Measurements from ENCODE around the gene BIRC5.
A peak's percentile ranks its signal among the peaks of the same experiment; 100 is the strongest.

The BIRC5 gene

GRCh38 chr17:78257810-78258322, 43.8 kb downstream of the BIRC5 start:
- no peak for DNase-seq

- no peak for DNase-seq
Measured at GRCh38 chr17:78258323-78259191, 44.5 kb downstream of the BIRC5 start.

- no peak for DNase-seq
Measured at GRCh38 chr17:78259192-78259554, 45.1 kb downstream of the BIRC5 start.

DNA sequence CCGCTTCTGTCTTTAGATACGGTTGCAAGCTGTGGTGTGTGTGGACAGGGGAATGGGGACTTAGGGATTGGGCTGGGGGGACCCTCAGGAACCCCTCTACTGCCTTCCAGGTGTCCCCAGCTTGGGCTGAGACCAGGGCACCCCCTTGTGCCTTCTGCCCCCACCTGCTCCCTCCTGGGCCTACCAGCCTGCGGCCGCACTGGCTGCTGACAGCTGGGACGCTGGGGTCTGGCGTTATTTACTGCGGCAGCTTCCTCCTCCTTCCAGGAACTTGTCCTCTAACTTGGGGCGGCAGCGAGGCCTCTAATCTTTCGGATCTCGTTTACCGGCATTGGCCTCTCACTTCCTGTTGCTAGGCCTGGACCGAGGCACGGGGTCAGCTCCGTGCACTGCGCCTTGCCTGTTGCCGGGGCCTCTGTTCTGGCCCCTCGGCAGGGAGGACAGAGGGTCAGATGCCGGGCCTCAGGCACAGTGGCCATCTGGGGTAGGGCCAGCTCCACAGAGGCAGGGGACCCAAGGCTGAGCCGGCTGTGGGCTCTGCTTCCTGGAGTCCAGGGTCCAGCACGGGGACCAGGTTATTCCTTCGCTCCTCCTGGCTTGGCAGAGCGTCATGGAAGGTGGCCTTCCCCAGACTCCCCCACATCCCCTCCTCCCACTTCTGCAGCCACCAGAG, 49.1 kb downstream of the BIRC5 start:
- no peak for DNase-seq

- no peak for DNase-seq
Measured at GRCh38 chr17:78263736-78264340, 49.8 kb downstream of the BIRC5 start.

DNA sequence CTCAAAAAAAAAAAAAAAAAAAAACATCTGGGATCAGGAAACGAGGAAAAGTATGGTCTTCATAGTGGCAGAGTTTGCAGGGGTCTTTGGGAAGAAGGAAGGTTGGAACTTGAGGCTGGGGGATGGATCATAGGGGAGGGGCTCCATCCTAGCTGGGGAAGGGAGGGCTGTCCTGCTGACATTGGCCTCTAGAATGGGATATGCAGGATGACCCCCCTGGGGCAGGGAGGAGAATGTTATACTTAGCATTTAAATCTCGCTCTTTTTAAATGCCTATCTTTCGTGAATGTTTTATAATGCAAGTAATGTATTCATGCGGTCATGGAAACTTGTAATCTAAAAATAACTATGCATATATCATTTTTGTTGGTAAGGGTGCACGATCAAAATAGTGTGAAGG, 50.5 kb downstream of the BIRC5 start:
- DNase-seq, result no peak

DNA sequence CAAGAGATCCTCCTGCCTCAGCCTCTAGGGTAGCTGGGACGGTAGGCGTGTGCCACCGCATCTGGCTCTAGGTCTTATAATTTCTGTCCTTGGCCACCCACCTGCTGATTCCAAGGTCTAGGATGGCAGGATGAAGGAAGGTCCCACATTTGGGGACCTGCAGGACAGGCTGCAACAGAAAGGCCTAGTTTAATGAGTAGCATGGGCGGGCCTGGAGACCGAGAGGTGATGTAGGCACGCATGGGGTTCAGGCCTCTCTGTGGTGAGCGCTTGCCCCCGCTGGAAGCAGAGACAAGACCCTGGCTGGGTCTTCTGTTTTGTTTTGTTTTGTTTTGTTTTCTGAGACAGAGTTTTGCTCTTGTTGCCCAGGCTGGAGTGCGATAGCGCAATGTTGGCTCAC, 51.1 kb downstream of the BIRC5 start:
- DNase-seq, result no peak

DNA sequence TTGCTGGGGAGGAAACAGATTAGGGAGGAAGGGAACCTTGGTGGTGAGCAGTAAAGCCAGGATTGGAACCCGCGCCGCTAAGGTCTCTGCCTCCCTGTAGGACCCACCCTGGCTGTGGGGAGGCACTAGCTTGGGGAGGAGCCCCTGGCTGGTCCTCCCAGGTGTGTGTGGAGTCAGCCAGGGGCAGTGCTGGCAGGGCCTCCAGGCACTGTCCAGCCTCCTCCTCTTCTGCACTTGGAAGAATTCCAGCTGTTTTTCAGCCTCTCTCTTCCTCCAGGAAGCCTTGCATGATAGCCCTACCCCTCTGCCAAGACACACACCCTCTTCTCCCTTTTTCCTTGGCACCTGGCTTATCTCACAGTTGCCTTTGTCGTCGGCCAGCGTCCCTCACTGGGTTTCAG, 52.2 kb downstream of the BIRC5 start:
- no peak for DNase-seq

DNA sequence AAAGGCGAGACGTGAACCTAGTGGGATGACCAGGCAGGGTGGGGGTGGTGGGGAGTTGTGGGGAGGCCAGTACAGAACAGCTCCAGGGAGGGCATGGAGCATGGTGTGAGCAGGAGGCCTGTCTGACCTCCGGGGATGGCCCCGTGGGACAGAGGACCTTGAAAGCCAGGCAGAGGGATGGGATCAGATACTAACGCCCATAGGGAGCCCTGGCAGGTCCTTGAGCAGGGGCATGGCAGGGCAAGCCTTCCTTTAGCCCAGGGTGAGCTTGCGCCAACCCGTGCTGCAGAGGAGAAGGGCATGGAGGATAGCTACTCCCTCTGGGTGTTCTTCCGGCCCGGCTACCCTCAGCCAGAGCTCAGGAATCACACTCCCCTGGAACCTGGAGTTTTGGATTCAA, 52.7 kb downstream of the BIRC5 start:
- no peak for DNase-seq

DNA sequence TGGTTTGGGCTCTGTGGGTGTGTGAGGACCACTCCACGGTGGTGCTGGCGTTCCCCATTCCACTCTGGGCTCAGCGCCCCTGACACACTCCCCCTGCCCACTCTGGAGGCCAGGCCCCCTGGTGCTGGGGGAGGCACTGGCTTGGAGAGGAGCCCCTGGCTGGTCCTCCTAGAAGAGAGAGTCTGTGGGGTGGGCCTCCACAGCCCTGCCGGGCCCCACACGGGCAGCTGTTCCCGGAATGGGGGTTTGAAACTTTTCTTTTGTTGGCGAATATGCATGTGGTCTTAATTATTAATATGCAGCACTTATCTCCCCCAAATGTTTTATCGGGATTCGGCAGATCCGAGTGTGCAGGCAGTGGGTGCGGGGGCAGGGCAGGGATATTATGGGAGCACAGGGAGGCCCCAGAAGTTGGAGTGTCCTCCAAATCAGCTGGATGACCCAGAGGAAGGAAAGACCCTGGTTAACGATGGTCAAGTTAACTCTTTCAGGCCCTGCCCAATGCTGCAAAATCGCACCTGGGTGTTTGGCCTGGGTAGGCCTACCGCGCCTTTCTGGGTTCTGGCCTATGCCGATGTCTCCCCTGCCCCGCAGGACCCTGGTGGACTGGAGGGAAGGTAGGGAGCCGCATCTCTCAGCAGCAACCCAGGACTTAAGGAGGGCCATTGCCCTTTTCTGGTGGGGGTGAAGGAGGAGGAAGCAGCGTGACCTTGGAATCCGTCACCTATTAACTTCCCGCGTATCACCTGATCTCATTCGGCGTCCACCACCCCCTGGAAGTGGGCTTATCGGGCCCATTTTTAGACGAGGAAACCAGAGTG, 53.4 kb downstream of the BIRC5 start:
- no peak for DNase-seq

- DNase-seq, result no peak
Measured at GRCh38 chr17:78268191-78268874, 54.3 kb downstream of the BIRC5 start.

DNA sequence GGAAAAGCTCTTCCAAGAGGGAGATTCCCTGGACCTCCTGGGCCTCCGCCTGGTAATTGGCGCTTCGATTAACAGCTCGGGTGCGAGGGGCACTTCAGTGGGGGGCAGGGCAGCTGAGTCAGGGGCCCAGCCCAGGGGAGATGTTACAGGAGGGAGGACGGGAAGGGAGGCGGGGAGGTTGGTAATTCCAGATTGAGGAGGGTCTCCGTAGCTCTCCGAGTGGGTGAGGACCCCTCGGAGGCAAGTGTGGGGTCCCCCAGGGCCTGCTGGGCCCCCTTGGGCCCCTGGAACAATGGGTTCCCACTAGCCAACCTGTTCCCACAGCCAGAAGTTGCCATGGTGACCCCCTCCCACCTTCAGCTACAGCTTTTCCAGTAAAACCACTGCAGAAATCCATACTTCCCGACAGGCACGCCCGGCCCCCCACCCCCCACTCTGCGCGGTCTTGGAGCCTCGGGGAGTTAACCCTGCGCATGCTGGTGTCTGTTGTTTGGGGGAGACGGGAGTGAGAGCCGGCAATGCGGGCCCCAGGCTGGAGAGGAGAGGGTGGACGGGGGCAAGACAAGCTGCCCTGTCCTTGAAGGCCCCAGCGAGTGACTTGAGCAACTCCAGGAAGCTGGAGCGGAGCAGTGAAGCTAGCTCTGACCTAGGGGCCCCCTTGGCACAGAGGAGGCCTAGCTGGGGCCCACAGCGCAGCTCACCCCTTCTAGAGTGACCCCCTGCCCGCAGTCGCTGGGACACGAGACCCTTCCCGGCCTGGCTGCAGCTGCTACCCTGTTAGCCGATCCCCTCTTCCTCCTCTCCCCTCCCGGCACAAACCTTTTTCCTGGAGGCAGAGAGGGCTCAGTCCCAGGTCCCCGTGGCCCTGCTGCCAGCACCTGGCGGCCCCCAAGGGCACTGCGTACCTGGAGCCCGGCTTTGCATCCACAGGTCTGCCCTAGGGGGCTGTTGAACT, 55.2 kb downstream of the BIRC5 start:
- no peak for DNase-seq

DNA sequence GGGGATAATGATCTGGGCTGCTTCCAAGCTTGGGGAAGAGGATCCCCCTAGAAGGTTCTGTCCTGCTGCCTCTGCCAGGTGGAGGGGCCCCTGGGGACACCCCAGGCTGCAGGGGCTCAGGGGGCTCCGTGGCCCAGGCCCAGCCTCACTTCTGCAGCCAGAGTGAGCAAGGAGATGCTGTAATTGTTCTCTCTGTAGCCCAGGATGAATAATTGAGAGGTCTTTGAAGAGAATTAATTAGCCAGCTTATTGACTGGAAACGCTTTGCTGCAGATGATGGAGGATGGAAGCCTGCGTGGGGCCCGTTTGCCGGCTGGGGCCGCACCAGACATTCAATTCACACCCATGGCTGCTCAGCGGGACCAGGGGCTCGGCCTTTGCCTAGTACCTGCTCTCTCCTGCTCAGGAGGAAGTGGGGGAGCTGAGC, 55.9 kb downstream of the BIRC5 start:
- DNase-seq, result no peak

DNA sequence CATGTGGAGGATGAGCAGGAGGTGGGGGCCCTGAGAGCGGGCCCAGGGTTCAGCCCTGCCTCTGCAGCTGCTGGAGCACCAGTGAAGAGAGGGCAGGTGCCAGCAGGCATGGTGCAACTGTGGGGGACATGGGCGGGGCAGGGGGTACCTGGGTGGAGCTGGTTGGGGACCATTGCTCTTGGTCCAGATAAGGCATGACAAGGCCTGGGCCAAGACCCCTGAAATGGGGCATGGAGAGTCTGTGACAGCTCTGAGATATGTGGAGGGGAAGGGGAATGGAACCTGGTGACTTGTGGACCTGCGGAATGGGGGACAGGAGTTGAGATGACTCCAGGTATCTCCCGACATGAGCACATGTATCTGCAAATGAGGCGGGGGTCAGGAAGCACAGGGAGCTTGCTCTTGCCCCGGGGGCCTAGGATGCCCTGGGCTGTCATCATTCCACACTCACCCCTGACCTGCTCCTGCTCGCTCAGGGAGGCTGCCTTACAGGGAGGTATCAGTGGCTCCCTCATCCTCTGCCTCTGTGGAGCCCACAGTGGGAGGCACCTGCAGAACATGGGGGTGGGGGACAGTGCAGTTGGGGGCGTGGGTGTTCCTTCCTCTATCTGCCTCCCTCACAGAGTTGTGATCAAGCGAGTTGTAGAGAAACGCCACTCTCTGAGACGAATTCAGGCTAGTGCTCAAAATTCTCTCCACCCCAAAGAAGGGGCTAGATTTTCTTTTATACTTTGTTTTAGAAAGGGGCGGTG, 57.5 kb downstream of the BIRC5 start:
- no peak for DNase-seq

DNA sequence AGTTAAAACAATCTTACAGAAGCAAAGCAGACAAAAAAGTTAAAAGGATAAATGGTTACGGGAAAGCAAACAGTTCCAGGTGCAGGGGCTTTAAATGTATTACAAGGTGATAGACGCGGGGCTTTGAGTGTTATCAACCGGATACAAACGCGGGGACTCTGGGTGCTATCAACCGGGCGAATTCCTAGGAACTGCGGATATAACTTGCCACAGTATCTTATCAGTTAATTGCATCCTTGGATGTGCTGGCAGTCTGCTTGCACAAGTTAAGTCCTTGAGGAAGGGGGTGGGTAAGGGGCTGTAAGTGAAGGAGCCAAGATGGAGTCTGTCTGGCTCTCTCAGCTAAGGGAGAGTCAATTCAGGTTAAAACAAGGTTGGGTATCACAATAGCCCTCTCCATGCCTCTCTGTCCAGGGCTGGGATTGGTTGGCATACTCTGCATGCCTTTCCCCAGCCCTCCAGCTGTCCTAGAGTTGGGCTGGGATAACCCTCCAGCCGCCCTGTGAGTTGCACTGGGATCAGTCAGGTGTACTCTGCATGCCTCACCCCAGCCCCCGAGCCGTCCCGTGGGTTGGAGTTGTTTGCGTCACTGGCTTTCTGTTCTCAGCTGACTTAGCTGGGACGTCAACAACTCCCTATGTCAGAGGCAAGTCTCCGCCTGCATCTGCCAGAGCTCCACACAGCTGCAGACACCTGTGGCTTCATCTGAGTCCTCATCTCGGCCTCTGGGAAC, 58.3 kb downstream of the BIRC5 start:
- peak; percentile 62 for DNase-seq

- DNase-seq, result no peak
Measured at GRCh38 chr17:78272914-78273258, 58.8 kb downstream of the BIRC5 start.

GRCh38 chr17:78273813-78274212, 59.8 kb downstream of the BIRC5 start:
- no peak for DNase-seq
